Putamen (tissue), 1 donor: ENCODE data around the gene CENPB.
A peak's percentile ranks its signal among the peaks of the same experiment; 100 is the strongest.
"Not testable (repeated sequence)": the region's sequence is repeated elsewhere in the genome, so short reads cannot be mapped to it uniquely, and the experiment has no call there.

ENCODE experiments used
- DNase-seq: peaks from one replicate; pipeline ENCODE4 v3.0.0-alpha.2; 2016; ENCODE audit warnings: low spot score

CENPB gene

GRCh38 chr20:3786665-3787323 is at the start of gene CENPB:
Gene CENPB, minus strand, starts transcription at chr20:3786740. Its CDS starts 257 bp downstream, at chr20:3786483.
- DNase-seq = peak; percentile 89

GRCh38 chr20:3836132-3836531 is 49.6 kb upstream of the CENPB start:
- no peak for DNase-seq

GRCh38 chr20:3829891-3830290 is 43.4 kb upstream of the CENPB start:
- DNase-seq = not testable (repeated sequence)

GRCh38 chr20:3828798-3829197 is 42.3 kb upstream of the CENPB start:
- DNase-seq = no peak

GRCh38 chr20:3826420-3826819 is 39.9 kb upstream of the CENPB start:
- DNase-seq = no peak

GRCh38 chr20:3825526-3825925 is 39.0 kb upstream of the CENPB start:
- DNase-seq = no peak

GRCh38 chr20:3823881-3824280 is 37.3 kb upstream of the CENPB start:
- no peak for DNase-seq

- DNase-seq = no peak
Observed at GRCh38 chr20:3821996-3822395, 35.5 kb upstream of the CENPB start.

- no peak for DNase-seq
Observed at GRCh38 chr20:3820901-3821727, 34.6 kb upstream of the CENPB start.

GRCh38 chr20:3820048-3820900 is 33.7 kb upstream of the CENPB start, which contains the start of gene AP5S1:
Gene AP5S1, plus strand, starts transcription at chr20:3820547. Its CDS starts 1,571 bp downstream, at chr20:3822118.
- DNase-seq = peak; percentile 95

GRCh38 chr20:3819411-3820047 is 33.0 kb upstream of the CENPB start:
- DNase-seq = no peak

GRCh38 chr20:3818155-3819151 is 31.9 kb upstream of the CENPB start:
- no peak for DNase-seq

- DNase-seq = no peak
Observed at GRCh38 chr20:3815703-3816315, 29.3 kb upstream of the CENPB start.

- DNase-seq = no peak
Observed at GRCh38 chr20:3814928-3815495, 28.5 kb upstream of the CENPB start.

- no peak for DNase-seq
Observed at GRCh38 chr20:3813848-3814581, 27.5 kb upstream of the CENPB start.

- DNase-seq = no peak
Observed at GRCh38 chr20:3812975-3813847, 26.7 kb upstream of the CENPB start.

GRCh38 chr20:3812259-3812681 is 25.7 kb upstream of the CENPB start:
- DNase-seq = no peak
